ENCODE results near the gene EFCAB6. TPM values are rescaled to one million over a fixed set of nuclear protein-coding genes. Genes with fewer than 3 reads are reported as not detected.

The EFCAB6 gene
- polyA plus RNA-seq, 3 donors, result not detected

- no peaks in the 10 kb centered on the region for H3K36me3 Mint-ChIP-seq
- no peaks in the 10 kb centered on the region for H3K4me1 ChIP-seq (ENCODE audit: control insufficient read depth in 1 of 2, insufficient read depth in 2 of 2, low read length in 2 of 2)
- no peak overlapping the region for H3K4me3 ChIP-seq (replicated peaks in 1 of 3; ENCODE audit: low read depth in 2 of 3, low read length in 3 of 3)
- no peak overlapping the region for H3K9ac ChIP-seq (ENCODE audit: insufficient read depth, low read length, poor library complexity, severe bottlenecking)
- peaks cover 4 to 18% (median 6%) of the 10 kb centered on the region in 3 donors for H3K27me3 Mint-ChIP-seq (ENCODE audit: low read depth in 3 of 3)
- H2AFZ ChIP-seq (ENCODE audit: insufficient read depth, low read depth, low read length, poor library complexity, severe bottlenecking), result no peak overlapping the region
- whole genome bisulfite sequencing (ENCODE audit: insufficient coverage), result 91% methylated on average over 21 of the region's 33 CpGs
- intact Hi-C loops (cut with micrococcal nuclease), result no loop called here
- no peak overlapping the region for H3K4me3 Mint-ChIP-seq
- TF ChIP-seq, protein P1, sequence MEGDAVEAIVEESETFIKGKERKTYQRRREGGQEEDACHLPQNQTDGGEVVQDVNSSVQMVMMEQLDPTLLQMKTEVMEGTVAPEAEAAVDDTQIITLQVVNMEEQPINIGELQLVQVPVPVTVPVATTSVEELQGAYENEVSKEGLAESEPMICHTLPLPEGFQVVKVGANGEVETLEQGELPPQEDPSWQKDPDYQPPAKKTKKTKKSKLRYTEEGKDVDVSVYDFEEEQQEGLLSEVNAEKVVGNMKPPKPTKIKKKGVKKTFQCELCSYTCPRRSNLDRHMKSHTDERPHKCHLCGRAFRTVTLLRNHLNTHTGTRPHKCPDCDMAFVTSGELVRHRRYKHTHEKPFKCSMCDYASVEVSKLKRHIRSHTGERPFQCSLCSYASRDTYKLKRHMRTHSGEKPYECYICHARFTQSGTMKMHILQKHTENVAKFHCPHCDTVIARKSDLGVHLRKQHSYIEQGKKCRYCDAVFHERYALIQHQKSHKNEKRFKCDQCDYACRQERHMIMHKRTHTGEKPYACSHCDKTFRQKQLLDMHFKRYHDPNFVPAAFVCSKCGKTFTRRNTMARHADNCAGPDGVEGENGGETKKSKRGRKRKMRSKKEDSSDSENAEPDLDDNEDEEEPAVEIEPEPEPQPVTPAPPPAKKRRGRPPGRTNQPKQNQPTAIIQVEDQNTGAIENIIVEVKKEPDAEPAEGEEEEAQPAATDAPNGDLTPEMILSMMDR (IDR thresholded peaks at IDR 0.05), result no peak
- H3K27ac Mint-ChIP-seq, result no peak overlapping the region
- H3K4me2 ChIP-seq (replicated peaks; ENCODE audit: extremely low read depth, low read length, poor library complexity, severe bottlenecking), result no peak overlapping the region
- H3K9me3 ChIP-seq (replicated peaks in 1 of 2; ENCODE audit: control insufficient read depth in 1 of 2, insufficient read depth in 1 of 2, low read length in 2 of 2), result no peaks in the 10 kb centered on the region
- no peak overlapping the region for H3K27ac ChIP-seq (ENCODE audit: low read depth in 1 of 2, low read length in 2 of 2)
- H3K9me3 Mint-ChIP-seq, result peaks cover 0 to 2% (median 0%) of the 10 kb centered on the region in 7 donors
- no peaks in the 10 kb centered on the region for H4K20me1 ChIP-seq (ENCODE audit: insufficient read depth, low read length)
- no peaks in the 10 kb centered on the region for H3K79me2 ChIP-seq (ENCODE audit: insufficient read depth, low read length)
- no peaks in the 10 kb centered on the region for H3K27me3 ChIP-seq (ENCODE audit: control insufficient read depth in 2 of 2, insufficient read depth in 2 of 2, low read length in 2 of 2)
- DNase-seq, result no peak
- no peaks in the 10 kb centered on the region for H3K4me1 Mint-ChIP-seq
- H3K36me3 ChIP-seq (replicated peaks in 1 of 2; ENCODE audit: control insufficient read depth in 1 of 2, insufficient read depth in 2 of 2, low read length in 2 of 2), result no peaks in the 10 kb centered on the region
These were observed 18.1 kb upstream of the EFCAB6 start for GRCh38 chr22:43829904-43830851.

- no peak overlapping the region for H3K4me3 ChIP-seq (replicated peaks in 1 of 3; ENCODE audit: low read depth in 2 of 3, low read length in 3 of 3)
- no peak overlapping the region for H3K9ac ChIP-seq (ENCODE audit: insufficient read depth, low read length, poor library complexity, severe bottlenecking)
- H3K4me3 Mint-ChIP-seq, result no peak overlapping the region
- H3K36me3 ChIP-seq (replicated peaks in 1 of 2; ENCODE audit: control insufficient read depth in 1 of 2, insufficient read depth in 2 of 2, low read length in 2 of 2), result no peaks in the 10 kb centered on the region
- no peaks in the 10 kb centered on the region for H3K36me3 Mint-ChIP-seq
- H2AFZ ChIP-seq (ENCODE audit: insufficient read depth, low read depth, low read length, poor library complexity, severe bottlenecking), result no peak overlapping the region
- 81% methylated on average over 14 of the region's 20 CpGs for WGBS (ENCODE audit: insufficient coverage)
- TF ChIP-seq, protein P1 (IDR thresholded peaks at IDR 0.05), result no peak
- H3K4me2 ChIP-seq (replicated peaks; ENCODE audit: extremely low read depth, low read length, poor library complexity, severe bottlenecking), result no peak overlapping the region
- H3K27me3 ChIP-seq (ENCODE audit: control insufficient read depth in 2 of 2, insufficient read depth in 2 of 2, low read length in 2 of 2), result no peaks in the 10 kb centered on the region
- no peak overlapping the region for H3K27ac Mint-ChIP-seq
- intact Hi-C loops (cut with micrococcal nuclease), result no loop called here
- no peaks in the 10 kb centered on the region for H3K9me3 ChIP-seq (replicated peaks in 1 of 2; ENCODE audit: control insufficient read depth in 1 of 2, insufficient read depth in 1 of 2, low read length in 2 of 2)
- H3K27me3 Mint-ChIP-seq (ENCODE audit: low read depth in 3 of 3), result peaks cover 1 to 15% (median 9%) of the 10 kb centered on the region in 3 donors
- H3K27ac ChIP-seq (ENCODE audit: low read depth in 1 of 2, low read length in 2 of 2), result no peak overlapping the region
- H3K9me3 Mint-ChIP-seq, result no peaks in the 10 kb centered on the region
- H3K4me1 Mint-ChIP-seq, result no peaks in the 10 kb centered on the region
- DNase-seq, result no peak
- no peaks in the 10 kb centered on the region for H3K4me1 ChIP-seq (ENCODE audit: control insufficient read depth in 1 of 2, insufficient read depth in 2 of 2, low read length in 2 of 2)
- no peaks in the 10 kb centered on the region for H3K79me2 ChIP-seq (ENCODE audit: insufficient read depth, low read length)
- no peaks in the 10 kb centered on the region for H4K20me1 ChIP-seq (ENCODE audit: insufficient read depth, low read length)
These were observed 17.1 kb upstream of the EFCAB6 start for GRCh38 chr22:43828998-43829782.

All from CD14-positive monocyte (primary cell).